IMR-90 (cell line): ENCODE data around the gene CDC25A. TPM values are rescaled to one million over a fixed set of nuclear protein-coding genes. Genes with fewer than 3 reads are reported as not detected.

Source experiments
- ATAC-seq: fragments of 200-7000 bp; cut with Tn5 transposase; 2 replicates; pipeline ENCODE4 v1.9.1; 2020; ENCODE audit warnings: low read depth, mild to moderate bottlenecking, moderate library complexity
- BruUV-seq: library from RNA; stranded (reverse); fragments of 400-500 nt; replicated peaks from 2 replicates; lab custom pipeline; 2021; lab: Mats Ljungman, UMichigan
- CTCF ChIA-PET: fragments of 300-600 bp; formaldehyde crosslinking; extraction: SDS; loops from one replicate; lab custom pipeline; 2021; ENCODE audit warnings: antibody characterized with exemption; lab: Yijun Ruan, JAX
- POLR2A ChIA-PET: fragments of 300-600 bp; sonication (Branson Sonifier 250); formaldehyde crosslinking; loops from one replicate; lab custom pipeline; 2022; ENCODE audit warnings: antibody characterized with exemption; ENCODE audit not compliant: unreplicated experiment; lab: Charles Lee
- DNase-seq: peaks from one replicate; pipeline ENCODE4 v3.0.0; 2013
- H2AFZ ChIP-seq: replicated peaks from 2 replicates; pipeline ENCODE3; 2013; ENCODE audit warnings: low read length, mild to moderate bottlenecking; ENCODE audit not compliant: poor library complexity
- H2AK5ac ChIP-seq: 2 replicates; pipeline ENCODE4 v1.6.1; 2013; ENCODE audit warnings: low read depth, low read length, inconsistent platforms
- H2AK9ac ChIP-seq: replicated peaks from 2 replicates; pipeline ENCODE3; 2013; ENCODE audit warnings: mild to moderate bottlenecking, low read depth, low read length, moderate library complexity; ENCODE audit not compliant: poor library complexity
- H2BK120ac ChIP-seq: 2 replicates; pipeline ENCODE4 v1.6.1; 2013; ENCODE audit warnings: low read depth, low read length, inconsistent platforms
- H2BK15ac ChIP-seq: 3 replicates; pipeline ENCODE4 v1.6.1; 2013; ENCODE audit warnings: low read depth, low read length, inconsistent platforms
- H2BK20ac ChIP-seq: 2 replicates; pipeline ENCODE4 v1.6.1; 2013; ENCODE audit warnings: low read depth, mild to moderate bottlenecking, inconsistent platforms, low read length, moderate library complexity
- H2BK5ac ChIP-seq: 2 replicates; pipeline ENCODE4 v1.6.1; 2013; ENCODE audit warnings: mild to moderate bottlenecking, low read depth, low read length, inconsistent platforms; ENCODE audit not compliant: poor library complexity, severe bottlenecking
- H3K14ac ChIP-seq: replicated peaks from 2 replicates; pipeline ENCODE4 v1.6.1; 2013; ENCODE audit warnings: low read depth, low read length, inconsistent platforms
- H3K18ac ChIP-seq: 2 replicates; pipeline ENCODE4 v1.6.1; 2013; ENCODE audit warnings: low read depth, low read length, control low read depth
- H3K23ac ChIP-seq: 2 replicates; pipeline ENCODE4 v1.6.1; 2013; ENCODE audit warnings: low read depth, low read length, inconsistent platforms
- H3K27ac ChIP-seq: 2 replicates; pipeline ENCODE4 v1.5.1; 2013; ENCODE audit warnings: mild to moderate bottlenecking, control low read depth, low read length; ENCODE audit not compliant: insufficient read depth
- H3K27me3 ChIP-seq: 2 replicates; pipeline ENCODE4 v1.6.1; 2013; ENCODE audit warnings: low read length; ENCODE audit not compliant: control insufficient read depth, insufficient read depth
- H3K36me3 ChIP-seq: 2 replicates; pipeline ENCODE4 v1.6.1; 2013; ENCODE audit warnings: low read length, mixed read lengths; ENCODE audit not compliant: control insufficient read depth, insufficient read depth
- H3K4ac ChIP-seq: 2 replicates; pipeline ENCODE4 v1.6.1; 2013; ENCODE audit warnings: low read depth, low read length, inconsistent platforms
- H3K4me1 ChIP-seq: 2 replicates; pipeline ENCODE4 v1.6.1; 2013; ENCODE audit warnings: low read length, mixed read lengths; ENCODE audit not compliant: control insufficient read depth, insufficient read depth
- H3K4me2 ChIP-seq: 2 replicates; pipeline ENCODE4 v1.6.1; 2013; ENCODE audit warnings: low read depth, mild to moderate bottlenecking, control low read depth, low read length, moderate library complexity
- H3K4me3 ChIP-seq: 2 replicates; pipeline ENCODE4 v1.5.1; 2013; ENCODE audit warnings: low read depth, mild to moderate bottlenecking, control low read depth, low read length, moderate library complexity; ENCODE audit not compliant: insufficient read depth
- H3K56ac ChIP-seq: 2 replicates; pipeline ENCODE4 v1.6.1; 2013; ENCODE audit warnings: low read length, inconsistent platforms; ENCODE audit not compliant: insufficient read depth; ENCODE audit errors: extremely low read depth
- H3K79me1 ChIP-seq, 2 experiments: 2 replicates each; pipeline ENCODE4 v1.6.1; 2013; ENCODE audit warnings: low read length in 2 of 2, inconsistent platforms in 1 of 2, low read depth in 1 of 2
- H3K9ac ChIP-seq: 2 replicates; pipeline ENCODE4 v1.6.1; 2013; ENCODE audit warnings: low read depth, low read length, control low read depth
- H3K9me1 ChIP-seq: 2 replicates; pipeline ENCODE4 v1.6.1; 2013; ENCODE audit warnings: low read length, inconsistent platforms; ENCODE audit not compliant: insufficient read depth
- H3K9me3 ChIP-seq: 2 replicates; pipeline ENCODE4 v1.6.1; 2013; ENCODE audit warnings: low read length; ENCODE audit not compliant: control insufficient read depth, insufficient read depth
- H4K20me1 ChIP-seq: 2 replicates; pipeline ENCODE4 v1.6.1; 2013; ENCODE audit warnings: low read length, inconsistent platforms; ENCODE audit not compliant: insufficient read depth
- H4K5ac ChIP-seq: 2 replicates; pipeline ENCODE4 v1.6.1; 2013; ENCODE audit warnings: mild to moderate bottlenecking, low read depth, low read length, control low read depth
- H4K8ac ChIP-seq, 2 experiments: 2 replicates each; pipeline ENCODE4 v1.6.1; 2013; ENCODE audit warnings: low read depth in 2 of 2, low read length in 2 of 2, control low read depth in 1 of 2, inconsistent platforms in 1 of 2
- H4K91ac ChIP-seq: 2 replicates; pipeline ENCODE4 v1.6.1; 2013; ENCODE audit warnings: low read depth, low read length, inconsistent platforms; ENCODE audit not compliant: insufficient read depth
- BHLHE40 ChIP-seq: fragments of 150-350 bp; IDR thresholded peaks from 2 replicates; pipeline ENCODE4 v1.6.1; 2016; ENCODE audit warnings: mild to moderate bottlenecking, low read depth, low read length
- CEBPB ChIP-seq: IDR thresholded peaks from 2 replicates; pipeline ENCODE4 v1.6.1; 2012; ENCODE audit warnings: low read depth, low read length, improper control_type of control experiment
- CHD1 ChIP-seq: IDR thresholded peaks from 2 replicates; pipeline ENCODE4 v1.6.1; 2012; ENCODE audit warnings: low read depth, low read length, improper control_type of control experiment
- CTCF ChIP-seq: conservative IDR thresholded peaks from 2 replicates; pipeline ENCODE4 v1.5.1; 2012; ENCODE audit warnings: mild to moderate bottlenecking, low read depth, low read length, improper control_type of control experiment
- ELK1 ChIP-seq: fragments of 150-350 bp; IDR thresholded peaks from 2 replicates; pipeline ENCODE4 v1.6.1; 2016; ENCODE audit warnings: low read depth, mild to moderate bottlenecking, low read length, moderate library complexity, borderline replicate concordance
- FOS ChIP-seq: fragments of 150-350 bp; IDR thresholded peaks from 2 replicates; pipeline ENCODE4 v1.6.1; 2016; ENCODE audit warnings: low read depth, low read length
- POLR2A ChIP-seq: IDR thresholded peaks from 2 replicates; pipeline ENCODE4 v1.6.1; 2012; ENCODE audit warnings: mild to moderate bottlenecking, low read depth, low read length
- RAD21 ChIP-seq: IDR thresholded peaks from 2 replicates; pipeline ENCODE4 v1.6.1; 2012; ENCODE audit warnings: low read length, improper control_type of control experiment
- RCOR1 ChIP-seq: IDR thresholded peaks from 2 replicates; pipeline ENCODE4 v1.6.1; 2012; ENCODE audit warnings: mild to moderate bottlenecking, low read length, improper control_type of control experiment; ENCODE audit not compliant: insufficient replicate concordance
- SMC3 ChIP-seq: fragments of 150-350 bp; IDR thresholded peaks from 2 replicates; pipeline ENCODE4 v1.6.1; 2016; ENCODE audit warnings: low read depth, mild to moderate bottlenecking, antibody characterized with exemption, low read length, moderate library complexity
- USF2 ChIP-seq: fragments of 150-350 bp; IDR thresholded peaks from 2 replicates; pipeline ENCODE4 v1.6.1; 2017; ENCODE audit warnings: mild to moderate bottlenecking, antibody characterized with exemption, low read length, low read depth
- WGBS, 2 experiments: methylation state at CpG; one replicate each; pipeline versions ENCODE4 v1.1.5 to v1.1.7; 2013; ENCODE audit warnings: missing lambda C conversion rate in 2 of 2; ENCODE audit not compliant: insufficient read length in 1 of 2; ENCODE audit errors: extremely low coverage in 2 of 2; 5-methylcytosine and 5-hydroxymethylcytosine counted together
- dilution Hi-C: fragments of 300-500 bp; cut with HindIII; formaldehyde crosslinking; loops from one replicate; pipeline ENCODE4 v1.14.3; 2018; ENCODE audit warnings: low sequenced_read_pairs; ENCODE audit not compliant: unreplicated experiment
- in situ Hi-C: fragments of 300-500 bp; cut with MboI; formaldehyde crosslinking; loops from 3 replicates; pipeline ENCODE4 v1.14.3; 2019; ENCODE audit warnings: low sequenced_read_pairs, inconsistent platforms, mixed read lengths
- intact Hi-C: fragments of 100-400 bp; cut with micrococcal nuclease; formaldehyde crosslinking; loops from 2 replicates; pipeline ENCODE4 v1.10.0; 2022
- polyA plus RNA-seq, 3 experiments: library from polyadenylated mRNA; depleted of rRNA; stranded (reverse); fragments of >200 nt; gene quantifications; 2 replicates each; pipeline ENCODE4 v1.2.3, GENCODE V29; 2012; ENCODE audit warnings: low replicate concordance in 1 of 3
- total RNA-seq: library from RNA; depleted of rRNA; stranded (reverse); fragments of >200 nt; gene quantifications from 2 replicates; pipeline ENCODE4 v1.2.3, GENCODE V29; 2012

Gene CDC25A
- total and polyA plus RNA-seq, 2 of the 4 experiments (the other 2 are of a cell fraction) = 4.2 to 10.6 TPM

GRCh38 chr3:48236531-48236930, 48.3 kb upstream of the CDC25A start:
- H3K79me1 ChIP-seq = peaks cover 0 to 3% of the 10 kb centered on the region in 2 experiments; a peak in 1 of 4 replicates
- CTCF ChIA-PET = no interaction called here
- no peaks in the 10 kb centered on the region for H3K9me3 ChIP-seq
- no peak overlapping the region for H2BK5ac ChIP-seq
- no peaks in the 10 kb centered on the region for H4K20me1 ChIP-seq
- no peak overlapping the region for H3K56ac ChIP-seq
- no peak overlapping the region for H4K5ac ChIP-seq
- no peak overlapping the region for H2BK15ac ChIP-seq
- H3K23ac ChIP-seq = no peak overlapping the region
- no peaks in the 10 kb centered on the region for H3K4me1 ChIP-seq
- TF ChIP-seq POLR2A (no peak), SMC3 (no peak), RCOR1 (no peak), USF2 (no peak), CEBPB (no peak), ELK1 (no peak), FOS (no peak), CTCF (no peak), RAD21 (no peak), BHLHE40 (no peak), CHD1 (no peak)
- DNase-seq (no peak), ATAC-seq (no peak)
- no peak overlapping the region for H3K4ac ChIP-seq
- no peak overlapping the region for H2AK5ac ChIP-seq
- H3K9me1 ChIP-seq = no peaks in the 10 kb centered on the region
- POLR2A ChIA-PET = no interaction called here
- H3K14ac ChIP-seq = no peak overlapping the region
- in situ Hi-C loops = no loop called here
- H2AK9ac ChIP-seq = no peak overlapping the region
- H2AFZ ChIP-seq = no peak overlapping the region
- WGBS, 2 experiments = no CpG with 5 or more reads among the region's 1 CpG
- H3K27me3 ChIP-seq = no peaks in the 10 kb centered on the region; the same call in 1 of the 2 replicates
- dilution Hi-C loops = no loop called here
- no peak overlapping the region for H4K8ac ChIP-seq
- H2BK20ac ChIP-seq = no peak overlapping the region
- no peak overlapping the region for H2BK120ac ChIP-seq
- H3K9ac ChIP-seq = no peak overlapping the region
- H3K18ac ChIP-seq = no peak overlapping the region
- intact Hi-C loops = no loop called here
- BruUV-seq = no TSS peak
- no peak overlapping the region for H4K91ac ChIP-seq
- H3K36me3 ChIP-seq = no peaks in the 10 kb centered on the region
- no peak overlapping the region for H3K27ac ChIP-seq
- no peak overlapping the region for H3K4me3 ChIP-seq
- H3K4me2 ChIP-seq = no peak overlapping the region
